ENCODE data around the gene SLC45A1. TPM values are rescaled to one million over a fixed set of nuclear protein-coding genes. Genes with fewer than 3 reads are reported as not detected.

The SLC45A1 gene
- total RNA-seq, 1 experiment from 2014 or later = 13.8 TPM

- Histone ChIP-seq H3K4me2 (ENCODE audit: low read length) (peak overlapping the region; percentile 81), H3K9ac (ENCODE audit: low read length) (peak overlapping the region; percentile 72), H3K9me3 (ENCODE audit: control insufficient read depth in 1 of 2, insufficient read depth in 1 of 2, low read depth in 1 of 2, low read length in 2 of 2) (no peaks in the 10 kb centered on the region), H3K9me2 (ENCODE audit: insufficient read depth) (no peaks in the 10 kb centered on the region; the same call in 1 of the 2 replicates), H4K20me1 (ENCODE audit: insufficient read depth) (no peaks in the 10 kb centered on the region), H3K4me1 (ENCODE audit: control insufficient read depth in 1 of 2, insufficient read depth in 2 of 2, low read length in 2 of 2) (peaks cover 29 to 54% of the 10 kb centered on the region in 2 experiments), H3K27ac (ENCODE audit: low read depth, low read length) (peak overlapping the region; percentile 53; the same call in 1 of the 2 replicates), H3K4me3 (replicated peaks in 1 of 2; ENCODE audit: low read depth in 1 of 2, low read length in 2 of 2) (peak overlapping the region; percentile 72 to 75), H3K79me2 (ENCODE audit: insufficient read depth, low read length) (peaks cover 6% of the 10 kb centered on the region; the same call in 1 of the 2 replicates), H3K27me3 (ENCODE audit: insufficient read depth, low read length) (no peaks in the 10 kb centered on the region), H2AFZ (ENCODE audit: low read depth, low read length, poor library complexity, severe bottlenecking) (no peak overlapping the region), H3K36me3 (ENCODE audit: control insufficient read depth in 1 of 2, insufficient read depth in 2 of 2, low read length in 2 of 2) (no peaks in the 10 kb centered on the region)
- RAD21 ChIA-PET (ENCODE audit: low non-redundant PET in 1 of 2, low total read pairs in 2 of 2, uncharacterized antibody in 2 of 2, unreplicated experiment in 2 of 2) = interaction anchor here in 1 of 2 experiments (0.6 kb wide), 1 partner anchor 59 kb away, joined by 3 read pairs; no protein-coding TSS in a partner anchor
- BruUV-seq (replicated peaks) = TSS peak; percentile 70
- ATAC-seq (peak; percentile 12), DNase-seq (ENCODE audit: low read depth, low spot score) (no peak)
- POLR2A ChIA-PET = no interaction called here
- CTCF ChIA-PET = no interaction called here
- intact Hi-C loops (cut with micrococcal nuclease) = loop anchor here (5.0 to 10.0 kb wide), 2 partner anchors 136 to 224 kb away; no protein-coding TSS in a partner anchor
- TF ChIP-seq YY1 (IDR thresholded peaks at IDR 0.05; ENCODE audit: extremely low read depth, insufficient replicate concordance, low read depth, low read length) (no peak), ZFX (IDR thresholded peaks at IDR 0.05) (no peak), EZH2 (IDR thresholded peaks at IDR 0.05) (no peak), CEBPB (IDR thresholded peaks at IDR 0.05; ENCODE audit: low read depth) (no peak), ELF1 (IDR thresholded peaks at IDR 0.05; ENCODE audit: borderline replicate concordance, low read depth) (no peak), EZH2phosphoT487 (IDR thresholded peaks at IDR 0.05; ENCODE audit: borderline replicate concordance) (no peak), REST (IDR thresholded peaks at IDR 0.05; ENCODE audit: low read depth) (no peak), POLR2AphosphoS5 (IDR thresholded peaks at IDR 0.05; ENCODE audit: low read depth, low read length) (no peak), CTCF (IDR thresholded peaks at IDR 0.05 in 2 of 3, conservative IDR thresholded peaks at IDR 0.05 in 1 of 3; ENCODE audit: borderline replicate concordance in 1 of 3, insufficient read depth in 1 of 3, low read depth in 2 of 3, low read length in 2 of 3) (no peak), RAD21 (IDR thresholded peaks at IDR 0.05; ENCODE audit: low read depth) (no peak), TCF7L2 (IDR thresholded peaks at IDR 0.05; ENCODE audit: borderline replicate concordance, extremely low read depth, insufficient read depth, insufficient read length) (no peak), ZBTB33 (IDR thresholded peaks at IDR 0.05; ENCODE audit: extremely low read depth, insufficient replicate concordance, low read length) (no peak), MAX (IDR thresholded peaks at IDR 0.05) (no peak), POLR2A (IDR thresholded peaks at IDR 0.05; ENCODE audit: borderline replicate concordance, extremely low read depth, insufficient read depth, insufficient read length) (no peak), SP1 (IDR thresholded peaks at IDR 0.05; ENCODE audit: low read depth) (no peak), ATF3 (IDR thresholded peaks at IDR 0.05) (no peak), SRF (IDR thresholded peaks at IDR 0.05; ENCODE audit: low read depth) (no peak)
These were observed 522 bp downstream of the SLC45A1 start for GRCh38 chr1:8318436-8318835.

All from HCT116 (cell line).